Measurements from ENCODE around the gene RASGRP4.

RASGRP4 gene

GRCh38 chr19:38402623-38402966 is 23.4 kb downstream of the RASGRP4 start:
- Histone ChIP-seq H4K91ac (ENCODE audit: low read depth, low read length, poor library complexity) (no peak overlapping the region), H2BK120ac (ENCODE audit: low read depth, low read length) (no peak overlapping the region), H2BK12ac (ENCODE audit: low read length) (no peak overlapping the region), H2BK5ac (ENCODE audit: low read length) (no peak overlapping the region), H3K4me1 (ENCODE audit: control insufficient read depth in 2 of 2, insufficient read depth in 1 of 2, low read depth in 1 of 2, low read length in 2 of 2) (peaks cover 0 to 2% of the 10 kb centered on the region in 2 donors), H3K9ac (ENCODE audit: low read depth, low read length, poor library complexity) (no peak overlapping the region), H3K18ac (ENCODE audit: low read length) (peak overlapping the region; percentile 74), H3K23ac (ENCODE audit: low read depth, low read length, poor library complexity) (no peak overlapping the region), H4K8ac (ENCODE audit: low read depth, low read length) (no peak overlapping the region), H2AK5ac (ENCODE audit: low read depth, low read length) (no peak overlapping the region), H3K4me3 (ENCODE audit: low read length in 2 of 2) (peak overlapping the region; percentile 47 to 69), H3K14ac (ENCODE audit: low read length) (no peak overlapping the region), H3K27me3 (ENCODE audit: control insufficient read depth in 3 of 3, insufficient read depth in 3 of 3, low read depth in 1 of 3, low read length in 3 of 3) (peaks cover 0 to 9% (median 0%) of the 10 kb centered on the region in 3 experiments), H3K36me3 (replicated peaks in 1 of 2; ENCODE audit: control insufficient read depth in 2 of 2, insufficient read depth in 2 of 2, low read length in 2 of 2) (peaks cover 0 to 9% of the 10 kb centered on the region in 2 donors), H3K4me2 (ENCODE audit: insufficient read depth, low read length, poor library complexity, severe bottlenecking) (peak overlapping the region; percentile 61), H3K4ac (ENCODE audit: low read length) (no peak overlapping the region), H3K9me3 (replicated peaks in 1 of 2; ENCODE audit: control insufficient read depth in 2 of 2, insufficient read depth in 1 of 2, low read depth in 1 of 2, low read length in 2 of 2) (no peaks in the 10 kb centered on the region), H2AFZ (ENCODE audit: low read length) (peak overlapping the region; percentile 97), H3K27ac (replicated peaks; ENCODE audit: low read length) (no peak overlapping the region), H3K79me1 (ENCODE audit: low read depth, low read length) (no peaks in the 10 kb centered on the region), H2BK15ac (ENCODE audit: low read length) (no peak overlapping the region)
- DNase-seq (ENCODE audit: low spot score): no peak
- WGBS, 2 donors (ENCODE audit: extremely low coverage in 2 of 2, insufficient read length in 2 of 2, insufficient replicate concordance in 1 of 2): no CpG with 5 or more reads among the region's 18 CpGs

- H2AFZ ChIP-seq (ENCODE audit: low read length): no peak overlapping the region
- no peak overlapping the region for H2BK120ac ChIP-seq (ENCODE audit: low read depth, low read length)
- no peak overlapping the region for H3K4ac ChIP-seq (ENCODE audit: low read length)
- H3K27me3 ChIP-seq (ENCODE audit: control insufficient read depth in 3 of 3, insufficient read depth in 3 of 3, low read depth in 1 of 3, low read length in 3 of 3): peaks cover 0 to 9% (median 0%) of the 10 kb centered on the region in 3 experiments
- peaks cover 0 to 8% of the 10 kb centered on the region in 2 donors for H3K36me3 ChIP-seq (replicated peaks in 1 of 2; ENCODE audit: control insufficient read depth in 2 of 2, insufficient read depth in 2 of 2, low read length in 2 of 2)
- no peaks in the 10 kb centered on the region for H3K9me3 ChIP-seq (replicated peaks in 1 of 2; ENCODE audit: control insufficient read depth in 2 of 2, insufficient read depth in 1 of 2, low read depth in 1 of 2, low read length in 2 of 2)
- H3K4me2 ChIP-seq (ENCODE audit: insufficient read depth, low read length, poor library complexity, severe bottlenecking): no peak overlapping the region
- H3K4me1 ChIP-seq (ENCODE audit: control insufficient read depth in 2 of 2, insufficient read depth in 1 of 2, low read depth in 1 of 2, low read length in 2 of 2): peaks cover 0 to 2% of the 10 kb centered on the region in 2 donors
- no peak overlapping the region for H4K91ac ChIP-seq (ENCODE audit: low read depth, low read length, poor library complexity)
- H3K9ac ChIP-seq (ENCODE audit: low read depth, low read length, poor library complexity): no peak overlapping the region
- no peak overlapping the region for H2BK12ac ChIP-seq (ENCODE audit: low read length)
- no peak overlapping the region for H2BK5ac ChIP-seq (ENCODE audit: low read length)
- no peak overlapping the region for H3K23ac ChIP-seq (ENCODE audit: low read depth, low read length, poor library complexity)
- no peak overlapping the region for H3K18ac ChIP-seq (ENCODE audit: low read length)
- H3K14ac ChIP-seq (ENCODE audit: low read length): no peak overlapping the region
- H2AK5ac ChIP-seq (ENCODE audit: low read depth, low read length): no peak overlapping the region
- no peak overlapping the region for H3K27ac ChIP-seq (replicated peaks; ENCODE audit: low read length)
- no CpG with 5 or more reads among the region's 3 CpGs for WGBS, 2 donors (ENCODE audit: extremely low coverage in 2 of 2, insufficient read length in 2 of 2, insufficient replicate concordance in 1 of 2)
- no peak overlapping the region for H4K8ac ChIP-seq (ENCODE audit: low read depth, low read length)
- H3K4me3 ChIP-seq (ENCODE audit: low read length in 2 of 2): no peak overlapping the region
- H2BK15ac ChIP-seq (ENCODE audit: low read length): no peak overlapping the region
- no peaks in the 10 kb centered on the region for H3K79me1 ChIP-seq (ENCODE audit: low read depth, low read length)
- DNase-seq (ENCODE audit: low spot score): no peak
Observed at GRCh38 chr19:38401148-38401547, 24.9 kb downstream of the RASGRP4 start.

GRCh38 chr19:38400361-38400760 is 25.7 kb downstream of the RASGRP4 start:
- H3K23ac ChIP-seq (ENCODE audit: low read depth, low read length, poor library complexity): no peak overlapping the region
- H2AK5ac ChIP-seq (ENCODE audit: low read depth, low read length): no peak overlapping the region
- no peak overlapping the region for H3K27ac ChIP-seq (replicated peaks; ENCODE audit: low read length)
- H3K4me1 ChIP-seq (ENCODE audit: control insufficient read depth in 2 of 2, insufficient read depth in 1 of 2, low read depth in 1 of 2, low read length in 2 of 2): peaks cover 0 to 2% of the 10 kb centered on the region in 2 donors
- no peaks in the 10 kb centered on the region for H3K79me1 ChIP-seq (ENCODE audit: low read depth, low read length)
- DNase-seq (ENCODE audit: low spot score): no peak
- H4K8ac ChIP-seq (ENCODE audit: low read depth, low read length): no peak overlapping the region
- H3K18ac ChIP-seq (ENCODE audit: low read length): no peak overlapping the region
- H3K14ac ChIP-seq (ENCODE audit: low read length): no peak overlapping the region
- H3K27me3 ChIP-seq (ENCODE audit: control insufficient read depth in 3 of 3, insufficient read depth in 3 of 3, low read depth in 1 of 3, low read length in 3 of 3): peaks cover 0 to 9% (median 0%) of the 10 kb centered on the region in 3 experiments
- no peak overlapping the region for H3K4ac ChIP-seq (ENCODE audit: low read length)
- H3K36me3 ChIP-seq (replicated peaks in 1 of 2; ENCODE audit: control insufficient read depth in 2 of 2, insufficient read depth in 2 of 2, low read length in 2 of 2): peaks cover 0 to 8% of the 10 kb centered on the region in 2 donors
- no peak overlapping the region for H2BK15ac ChIP-seq (ENCODE audit: low read length)
- H2BK120ac ChIP-seq (ENCODE audit: low read depth, low read length): no peak overlapping the region
- H2BK5ac ChIP-seq (ENCODE audit: low read length): no peak overlapping the region
- no peak overlapping the region for H2AFZ ChIP-seq (ENCODE audit: low read length)
- peaks cover 0 to 4% of the 10 kb centered on the region in 2 donors for H3K9me3 ChIP-seq (replicated peaks in 1 of 2; ENCODE audit: control insufficient read depth in 2 of 2, insufficient read depth in 1 of 2, low read depth in 1 of 2, low read length in 2 of 2)
- H3K4me3 ChIP-seq (ENCODE audit: low read length in 2 of 2): no peak overlapping the region
- no peak overlapping the region for H3K9ac ChIP-seq (ENCODE audit: low read depth, low read length, poor library complexity)
- no peak overlapping the region for H4K91ac ChIP-seq (ENCODE audit: low read depth, low read length, poor library complexity)
- no peak overlapping the region for H2BK12ac ChIP-seq (ENCODE audit: low read length)
- whole genome bisulfite sequencing, 2 donors (ENCODE audit: extremely low coverage in 2 of 2, insufficient read length in 2 of 2, insufficient replicate concordance in 1 of 2): no CpG with 5 or more reads among the region's 5 CpGs
- no peak overlapping the region for H3K4me2 ChIP-seq (ENCODE audit: insufficient read depth, low read length, poor library complexity, severe bottlenecking)

GRCh38 chr19:38399537-38399936 is 26.5 kb downstream of the RASGRP4 start:
- Histone ChIP-seq H2BK12ac (ENCODE audit: low read length) (no peak overlapping the region), H2AK5ac (ENCODE audit: low read depth, low read length) (no peak overlapping the region), H3K4me3 (ENCODE audit: low read length in 2 of 2) (no peak overlapping the region), H4K8ac (ENCODE audit: low read depth, low read length) (no peak overlapping the region), H2AFZ (ENCODE audit: low read length) (no peak overlapping the region), H3K36me3 (replicated peaks in 1 of 2; ENCODE audit: control insufficient read depth in 2 of 2, insufficient read depth in 2 of 2, low read length in 2 of 2) (peaks cover 0 to 14% of the 10 kb centered on the region in 2 donors), H3K27ac (replicated peaks; ENCODE audit: low read length) (no peak overlapping the region), H3K18ac (ENCODE audit: low read length) (no peak overlapping the region), H3K23ac (ENCODE audit: low read depth, low read length, poor library complexity) (no peak overlapping the region), H2BK120ac (ENCODE audit: low read depth, low read length) (no peak overlapping the region), H3K4me1 (ENCODE audit: control insufficient read depth in 2 of 2, insufficient read depth in 1 of 2, low read depth in 1 of 2, low read length in 2 of 2) (peaks cover 0 to 2% of the 10 kb centered on the region in 2 donors), H3K4me2 (ENCODE audit: insufficient read depth, low read length, poor library complexity, severe bottlenecking) (no peak overlapping the region), H2BK15ac (ENCODE audit: low read length) (no peak overlapping the region), H3K27me3 (ENCODE audit: control insufficient read depth in 3 of 3, insufficient read depth in 3 of 3, low read depth in 1 of 3, low read length in 3 of 3) (peaks cover 0 to 9% (median 0%) of the 10 kb centered on the region in 3 experiments), H4K91ac (ENCODE audit: low read depth, low read length, poor library complexity) (no peak overlapping the region), H3K4ac (ENCODE audit: low read length) (no peak overlapping the region), H3K9ac (ENCODE audit: low read depth, low read length, poor library complexity) (no peak overlapping the region), H2BK5ac (ENCODE audit: low read length) (no peak overlapping the region), H3K14ac (ENCODE audit: low read length) (no peak overlapping the region), H3K79me1 (ENCODE audit: low read depth, low read length) (no peaks in the 10 kb centered on the region), H3K9me3 (replicated peaks in 1 of 2; ENCODE audit: control insufficient read depth in 2 of 2, insufficient read depth in 1 of 2, low read depth in 1 of 2, low read length in 2 of 2) (peaks cover 0 to 4% of the 10 kb centered on the region in 2 donors)
- no CpG with 5 or more reads among the region's 1 CpG for WGBS, 2 donors (ENCODE audit: extremely low coverage in 2 of 2, insufficient read length in 2 of 2, insufficient replicate concordance in 1 of 2)
- DNase-seq (ENCODE audit: low spot score): no peak

Data from neuronal stem cell (in vitro differentiated cells).